Heart left ventricle (tissue), 13 donors: ENCODE results near the gene SF3B3.

Source experiments
- CTCF ChIP-seq, 12 donors: fragments of 200-600 bp; sonication (generic) in 4 of 12; IDR thresholded peaks; one replicate each; pipeline versions ENCODE4 v1.5.0 to v1.8.0; 2018 to 2022; ENCODE audit warnings: antibody characterized with exemption in 12 of 12, mild to moderate bottlenecking in 5 of 12
- POLR2A ChIP-seq, 2 donors: fragments of 450-650 bp; IDR thresholded peaks; one replicate each; pipeline ENCODE4 v1.6.1; 2017; ENCODE audit warnings: antibody characterized with exemption in 2 of 2, mild to moderate bottlenecking in 2 of 2, moderate library complexity in 2 of 2
- donor health status: ischemic (EF 13 %, LVEDD 7.1; RV severe dilation, severe dysfunction).
- donor health status: DM: no; HTN: yes; CAD: no.
- donor health status: DM: no; HTN: no; CAD: no.
- donor health status: ischemic (EF 25% LVEDD 6.9; RV normal size, moderate dysfunction).
- donor health status: ischemic (EF 25% LVEDD 5.7; RV mildly dilated, moderate dysfunction).
- donor health status: ischemic (EF 35%, LVEDD 5.7; RV mildly dilated, moderate dysfunction).
- donor health status: nonischemic (EF 11% LVEDD 7.7; RV severe dilation, severe dysfunction).
- donor health status: DM: yes; HTN: yes; CAD: no.
- donor health status: PGD.
- donor health status: ischemic (EF 29% LVEDD 5.4; RV normal size, mild dysfunction).
- donor health status: nonischemic (EF 23%, LVEDD 6.1; RV moderate dilation, normal function).

DNA sequence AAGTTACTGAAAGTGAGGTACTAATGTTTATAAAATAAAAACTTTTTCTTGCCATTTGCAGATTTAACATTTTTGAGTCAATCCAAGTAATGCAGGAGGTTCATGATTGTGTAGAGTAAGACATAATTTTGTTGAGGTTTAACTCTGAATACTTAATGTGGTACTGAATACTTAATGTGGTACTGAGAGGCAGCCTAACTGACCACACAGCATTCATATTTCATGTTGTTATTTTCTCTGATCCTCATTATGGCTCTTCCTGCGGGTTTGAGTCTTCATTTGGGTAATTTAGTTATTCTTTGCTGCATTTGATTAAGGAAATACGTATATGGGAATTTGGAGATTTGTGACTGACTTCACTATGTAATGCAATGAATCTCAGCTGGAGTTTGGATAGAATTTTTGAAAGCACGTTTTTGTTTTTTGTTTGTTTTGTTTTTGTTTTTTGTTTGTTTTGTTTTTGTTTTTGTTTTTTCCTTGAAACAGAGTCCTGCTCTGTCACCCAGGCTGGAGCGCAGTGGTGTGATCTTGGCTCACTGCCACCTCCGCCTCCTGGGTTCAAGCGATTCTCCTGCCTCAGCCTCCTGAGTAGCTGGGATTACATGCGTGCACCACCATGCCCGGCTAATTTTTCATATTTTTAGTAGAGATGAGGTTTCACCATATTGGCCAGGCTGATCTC lies 3.8 kb downstream of the SF3B3 start:
- TF ChIP-seq CTCF (IDR thresholded peaks at IDR 0.05) (no peak), POLR2A (IDR thresholded peaks at IDR 0.05) (no peak)
